ENCODE measurements around the gene RTKN.
"Not testable (repeated sequence)": the region's sequence is repeated elsewhere in the genome, so short reads cannot be mapped to it uniquely, and the experiment has no call there.

The RTKN gene

DNA sequence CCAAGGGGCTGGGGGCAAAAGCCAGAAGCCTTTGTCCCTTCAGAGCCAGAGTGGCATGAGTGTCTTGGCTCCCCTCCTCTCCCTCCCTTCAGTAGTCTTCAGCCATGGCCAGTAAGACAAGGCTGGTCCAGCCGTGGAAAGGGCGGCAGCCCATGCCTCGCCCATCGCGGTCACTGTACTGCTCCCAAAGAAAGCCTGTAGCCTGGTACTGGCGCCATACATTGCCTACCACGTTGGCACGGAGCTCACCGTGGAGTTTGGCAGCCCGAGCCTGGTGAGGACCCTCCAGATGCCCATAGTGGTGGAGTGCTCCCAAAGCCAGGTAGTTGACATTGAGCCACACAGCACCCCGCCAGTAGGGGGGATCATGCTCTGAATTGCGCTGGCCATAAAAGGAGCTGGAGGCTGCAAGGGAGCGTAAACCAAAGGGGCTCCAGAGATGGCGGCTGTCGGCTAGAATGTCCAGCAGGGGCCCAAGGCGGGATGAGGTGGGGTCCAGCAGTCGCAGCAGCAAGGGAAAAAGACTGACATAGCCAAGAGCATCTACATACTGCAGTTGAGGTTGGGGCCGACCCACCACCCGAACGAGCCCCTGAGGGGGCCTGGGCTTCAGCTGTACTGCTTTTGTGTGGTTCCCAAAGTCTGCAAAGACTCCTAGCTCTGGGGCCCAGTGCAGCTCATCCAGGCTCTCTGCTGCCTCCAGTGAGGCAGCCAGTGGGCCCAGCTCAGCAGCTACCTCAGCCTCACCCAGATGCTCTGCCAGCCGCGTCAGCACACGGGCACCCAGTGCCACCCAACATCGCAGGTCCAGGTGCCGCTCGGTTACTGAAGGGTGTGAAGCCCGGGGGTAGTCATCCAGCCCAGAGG is 19.7 kb upstream of the RTKN start:
- DNase-seq (ENCODE audit: low read depth), result no peak

DNA sequence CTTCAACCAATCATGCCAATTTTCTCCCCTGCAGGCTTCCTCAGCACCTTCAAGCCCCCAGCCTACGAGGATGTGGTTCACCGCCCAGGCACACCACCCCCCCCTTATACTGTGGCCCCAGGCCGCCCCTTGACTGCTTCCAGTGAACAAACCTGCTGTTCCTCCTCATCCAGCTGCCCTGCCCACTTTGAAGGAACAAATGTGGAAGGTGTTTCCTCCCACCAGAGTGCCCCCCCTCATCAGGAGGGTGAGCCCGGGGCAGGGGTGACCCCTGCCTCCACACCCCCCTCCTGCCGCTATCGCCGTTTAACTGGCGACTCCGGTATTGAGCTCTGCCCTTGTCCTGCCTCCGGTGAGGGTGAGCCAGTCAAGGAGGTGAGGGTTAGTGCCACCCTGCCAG is 18.4 kb upstream of the RTKN start:
- DNase-seq (ENCODE audit: low read depth), result not testable (repeated sequence)

GRCh38 chr2:74459503-74460118 is 17.9 kb upstream of the RTKN start:
- DNase-seq (ENCODE audit: low read depth), result not testable (repeated sequence)

GRCh38 chr2:74458938-74459363 is 17.2 kb upstream of the RTKN start:
- no peak for DNase-seq (ENCODE audit: low read depth)

DNA sequence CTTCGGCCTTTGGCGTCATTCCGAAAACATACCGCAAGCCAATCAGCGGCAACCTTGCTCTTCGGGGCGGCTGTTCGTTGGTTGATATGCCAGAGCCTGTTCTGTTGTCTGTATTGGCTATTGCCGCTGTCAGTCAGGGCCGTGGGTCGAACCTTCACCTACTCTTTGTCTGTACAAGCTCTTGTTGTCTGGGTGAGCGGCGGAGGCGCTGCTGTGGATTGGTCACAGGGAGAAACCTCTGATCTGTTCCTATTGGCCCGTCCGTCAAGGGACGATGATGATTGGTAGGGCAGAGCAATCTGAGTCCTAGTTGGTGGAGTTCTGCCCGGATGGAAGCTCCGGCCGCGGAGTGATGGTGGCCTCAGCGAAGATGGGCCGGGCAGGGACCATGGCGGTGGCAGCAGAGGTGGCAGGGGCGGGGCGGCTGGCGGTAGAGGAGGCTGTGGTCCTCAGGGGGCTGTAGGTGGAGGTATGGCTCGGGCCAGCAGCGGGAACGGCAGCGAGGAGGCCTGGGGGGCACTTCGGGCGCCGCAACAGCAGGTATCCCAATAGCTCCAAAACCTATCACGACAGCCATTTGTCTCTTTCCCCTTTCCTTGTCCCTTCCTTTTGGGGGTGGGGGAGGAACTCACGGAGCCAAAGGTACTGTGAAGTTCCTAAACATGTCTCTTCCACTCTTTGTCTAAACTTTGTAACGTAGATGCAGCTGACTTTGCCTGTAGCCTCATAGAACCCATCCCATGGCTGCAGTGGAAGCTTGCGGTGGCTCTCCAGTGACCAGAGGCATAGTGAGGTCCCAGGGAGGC is 16.6 kb upstream of the RTKN start, which contains the start of gene WBP1:
Gene WBP1 (plus strand): TSS at position 307 of the 806 bp plus-strand sequence. CDS start 165 bp downstream, at position 472.
- DNase-seq (ENCODE audit: low read depth), result peak; percentile 100

- DNase-seq (ENCODE audit: low read depth), result no peak
These were observed 15.9 kb upstream of the RTKN start for GRCh38 chr2:74457549-74458131.

GRCh38 chr2:74457129-74457548 is 15.4 kb upstream of the RTKN start:
- no peak for DNase-seq (ENCODE audit: low read depth)

DNA sequence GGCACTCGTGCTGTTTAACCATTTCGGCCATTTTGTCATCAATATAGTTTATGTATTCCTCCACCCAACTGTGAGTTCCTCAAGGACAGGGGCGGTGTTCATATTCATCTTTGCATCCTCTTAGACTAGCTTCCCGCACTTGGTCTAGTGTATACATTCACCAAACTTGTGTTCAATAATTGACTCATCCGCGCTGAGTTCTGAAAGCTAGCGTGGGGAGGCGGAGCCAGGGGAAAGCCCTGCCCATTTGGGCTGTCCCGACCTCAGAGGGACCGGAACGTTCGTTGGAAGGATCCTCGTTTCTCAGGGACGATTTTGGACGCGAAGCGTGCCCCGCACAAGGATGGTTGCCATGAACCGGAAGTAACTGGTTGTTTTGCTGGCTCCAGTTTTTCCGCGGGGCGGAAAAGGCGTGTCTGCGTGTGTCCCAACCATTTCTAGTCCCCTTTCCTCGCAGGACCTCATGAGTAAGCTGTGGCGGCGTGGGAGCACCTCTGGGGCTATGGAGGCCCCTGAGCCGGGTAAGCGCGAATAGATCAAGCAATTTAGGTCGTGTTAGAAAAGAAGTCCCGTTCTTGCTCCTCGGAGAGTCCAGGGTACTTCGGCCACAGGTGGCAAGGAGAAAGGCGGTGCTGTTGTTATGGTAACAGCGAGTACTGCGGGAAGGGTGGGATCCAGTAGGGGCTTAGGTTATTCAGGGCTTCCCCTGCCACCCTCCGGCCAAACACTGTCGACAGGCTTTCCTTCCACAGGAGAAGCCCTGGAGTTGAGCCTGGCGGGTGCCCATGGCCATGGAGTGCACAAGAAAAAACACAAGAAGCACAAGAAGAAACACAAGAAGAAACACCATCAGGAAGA is 13.1 kb upstream of the RTKN start, which contains the start of gene INO80B:
Gene INO80B (plus strand): TSS at position 434 of the 858 bp plus-strand sequence. CDS start 30 bp downstream, at position 464.
- DNase-seq (ENCODE audit: low read depth), result peak; percentile 90

GRCh38 chr2:74450570-74451190 is 8.9 kb upstream of the RTKN start:
- DNase-seq (ENCODE audit: low read depth), result no peak

DNA sequence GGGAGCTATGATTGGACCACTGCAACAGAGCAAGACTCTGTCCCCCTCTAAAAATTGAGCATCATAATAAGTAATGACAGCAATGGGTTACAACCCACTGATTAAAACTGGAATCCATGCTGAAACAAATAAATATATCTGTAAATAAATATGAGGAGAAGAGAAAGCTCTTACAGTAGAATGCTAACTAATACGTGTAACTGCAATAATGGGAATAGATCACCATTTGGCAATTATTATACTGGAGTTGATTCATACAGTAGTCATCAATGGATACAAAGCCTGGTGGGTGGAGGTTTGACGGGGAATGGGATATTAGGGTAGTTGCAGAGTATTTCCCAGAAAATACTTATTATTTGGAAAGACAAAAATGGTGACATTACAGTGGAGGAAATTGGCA is 7.0 kb upstream of the RTKN start:
- DNase-seq (ENCODE audit: low read depth), result no peak

GRCh38 chr2:74447230-74447999 is 5.7 kb upstream of the RTKN start:
- no peak for DNase-seq (ENCODE audit: low read depth)

GRCh38 chr2:74444498-74445318 is 3.0 kb upstream of the RTKN start:
- no peak for DNase-seq (ENCODE audit: low read depth)

DNA sequence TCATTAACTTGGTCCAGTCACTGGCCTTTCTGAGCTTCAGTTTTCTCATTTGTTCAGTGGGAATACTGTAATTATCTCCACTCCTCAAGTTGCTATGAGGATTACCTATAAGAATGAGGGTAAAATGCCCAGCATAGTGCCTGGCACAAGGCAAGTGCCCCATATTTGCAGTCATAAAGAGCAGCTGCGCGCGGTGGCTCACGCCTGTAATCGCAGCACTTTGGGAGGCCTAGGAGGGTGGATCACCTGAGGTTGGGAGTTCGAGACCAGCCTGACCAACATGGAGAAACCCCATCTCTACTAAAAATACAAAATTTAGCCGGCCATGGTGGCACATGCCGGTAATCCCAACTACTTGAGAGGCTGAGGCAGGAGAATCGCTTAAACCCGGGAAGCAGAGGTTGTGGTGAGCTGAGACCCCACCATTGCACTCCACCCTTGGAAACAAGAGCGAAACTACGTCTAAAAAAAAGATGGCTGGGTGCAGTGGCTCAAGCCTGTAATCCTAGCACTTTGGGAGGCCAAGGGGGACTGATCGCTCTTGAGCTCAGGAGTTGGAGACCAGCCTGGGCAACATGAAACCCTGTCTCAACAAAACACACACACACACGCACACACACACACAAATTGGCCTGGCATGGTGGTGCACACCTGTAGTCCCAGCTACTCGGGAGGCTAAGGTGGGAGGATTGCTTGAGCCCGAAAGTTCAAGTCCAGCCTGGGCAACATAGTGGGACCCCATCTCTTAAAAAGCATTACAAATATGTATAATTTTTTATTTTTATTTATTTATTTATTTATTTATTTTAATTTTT is 953 bp upstream of the RTKN start:
- not testable (repeated sequence) for DNase-seq (ENCODE audit: low read depth)

DNA sequence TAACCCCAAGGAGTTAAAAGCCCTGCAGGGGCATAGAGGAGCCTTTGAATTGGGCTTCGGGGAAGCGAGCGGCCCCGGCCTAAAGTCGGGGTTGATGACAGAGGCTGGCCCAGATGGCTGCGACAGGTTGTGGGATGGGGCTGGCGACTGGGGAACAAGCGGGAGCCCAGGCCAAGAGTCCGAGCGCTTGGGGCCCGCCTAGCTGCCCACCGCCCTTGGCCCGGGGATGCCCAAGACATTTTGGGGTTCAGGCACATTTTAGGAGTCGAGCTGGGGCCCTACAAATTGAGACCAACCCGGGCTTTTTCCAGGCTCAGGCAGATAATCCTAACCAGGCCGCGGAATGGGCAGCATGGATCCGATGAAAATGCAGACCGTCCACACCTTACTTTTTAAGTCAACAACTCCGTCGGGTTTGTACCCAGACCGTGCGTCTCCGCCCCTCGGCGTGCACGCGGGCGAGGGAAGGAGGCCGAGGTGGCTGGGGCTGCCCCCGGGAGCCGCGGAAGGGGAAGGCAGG is 507 bp downstream of the RTKN start:
- no peak for DNase-seq (ENCODE audit: low read depth)

GRCh38 chr2:74440378-74441169 is 1.2 kb downstream of the RTKN start:
- DNase-seq (ENCODE audit: low read depth), result peak; percentile 34

DNA sequence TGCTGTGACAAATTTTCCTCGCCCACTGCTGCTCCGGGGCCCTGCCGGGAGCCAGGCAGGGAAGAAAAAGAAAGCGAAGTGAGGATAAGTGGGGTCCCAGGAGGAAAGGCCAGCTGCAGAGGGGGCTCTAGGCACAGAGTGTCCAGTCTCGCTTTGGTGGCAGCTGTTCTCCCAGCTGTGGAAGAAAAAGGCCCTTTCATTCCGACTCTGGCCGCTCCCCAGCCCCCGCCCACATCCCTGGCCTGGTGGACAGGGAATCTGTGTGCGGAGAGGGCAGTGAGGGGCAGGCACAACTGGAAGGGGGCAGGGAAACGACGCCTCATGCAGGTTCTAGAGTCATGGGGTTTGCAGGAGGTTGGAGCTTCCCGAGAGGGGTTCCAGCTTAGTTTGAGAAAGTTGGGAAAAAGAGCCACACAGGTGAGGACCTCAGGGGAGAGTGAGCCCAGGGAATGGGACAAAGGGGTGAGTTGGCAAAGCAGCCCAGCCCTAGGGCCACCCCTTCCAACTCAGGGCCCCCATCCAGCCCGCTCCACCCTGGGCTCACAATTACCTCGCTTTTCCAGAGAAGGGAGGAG is 1.8 kb downstream of the RTKN start:
- DNase-seq (ENCODE audit: low read depth), result no peak

DNA sequence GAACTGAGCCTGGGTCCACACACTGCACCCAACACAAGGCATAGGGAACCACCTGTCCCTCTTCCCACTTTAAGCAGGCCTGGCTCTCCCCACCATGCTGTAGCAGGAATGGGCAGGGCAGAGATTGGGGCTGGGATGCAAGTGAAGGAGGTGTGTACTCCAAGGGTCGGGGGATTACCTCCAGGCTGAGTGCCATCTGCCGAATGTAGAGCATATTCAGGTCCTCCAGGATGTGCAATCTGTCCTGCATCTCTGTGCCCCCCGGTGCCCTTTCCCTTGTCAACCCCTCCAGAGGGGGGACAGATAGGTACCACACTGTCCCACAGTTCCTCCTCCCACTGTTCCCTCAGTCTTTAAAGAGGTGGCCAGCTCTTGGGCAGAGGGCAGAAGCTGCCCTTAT is 2.4 kb downstream of the RTKN start:
- no peak for DNase-seq (ENCODE audit: low read depth)

Data from GM04503 (cell line).